GM12878 (cell line): ENCODE results near the gene BLOC1S2. TPM values are rescaled to one million over a fixed set of nuclear protein-coding genes. Genes with fewer than 3 reads are reported as not detected.

ENCODE experiments used
- ATAC-seq: fragments of 200-7000 bp; cut with Tn5 transposase; 3 replicates; pipeline ENCODE4 v1.9.1; 2020; ENCODE audit warnings: mild to moderate bottlenecking, moderate library complexity
- BruUV-seq: library from RNA; stranded (reverse); fragments of 400-500 nt; replicated peaks from 2 replicates; lab custom pipeline; 2021; lab: Mats Ljungman, UMichigan
- CTCF ChIA-PET: fragments of 300-600 bp; sonication (Branson Sonifier 250); formaldehyde crosslinking; extraction: SDS; loops from one replicate; lab custom pipeline; 2021; ENCODE audit warnings: inconsistent platforms; lab: Yijun Ruan, JAX
- POLR2A ChIA-PET: fragments of 350-600 bp; formaldehyde crosslinking; extraction: SDS; loops from one replicate; lab custom pipeline; 2021; ENCODE audit warnings: inconsistent platforms; lab: Charles Lee
- RAD21 ChIA-PET: fragments of 300-600 bp; sonication (Branson Sonifier 250); formaldehyde crosslinking; loops from one replicate; lab custom pipeline; 2023; ENCODE audit warnings: antibody characterized with exemption; ENCODE audit not compliant: unreplicated experiment; lab: Charles Lee
- SMC1A ChIA-PET: fragments of 300-600 bp; sonication (Branson Sonifier 250); formaldehyde crosslinking; loops from one replicate; lab custom pipeline; 2023; ENCODE audit not compliant: unreplicated experiment, uncharacterized antibody; lab: Charles Lee
- DNase-seq: peaks from one replicate; pipeline ENCODE4 v3.0.0-alpha.2; 2011; ENCODE audit warnings: low read depth, low spot score
- FAIRE-seq: peaks from 3 replicates; lab custom pipeline; 2011; peaks lifted over from hg19 to GRCh38; lab: Jason Lieb, UNC
- H2AFZ ChIP-seq: 2 replicates; pipeline ENCODE4 v1.6.0; 2011; ENCODE audit warnings: low read depth, low read length, control low read depth; ENCODE audit not compliant: control insufficient read depth
- H3K27ac ChIP-seq: 2 replicates; pipeline ENCODE4 v1.5.1; 2011; ENCODE audit warnings: control low read depth; ENCODE audit not compliant: control insufficient read depth, insufficient read depth
- H3K27me3 ChIP-seq, 2 experiments: replicated peaks in 1 of 2; 2 replicates each; pipeline versions ENCODE4 v1.6.0 to v1.6.1; 2011; ENCODE audit warnings: low read length in 1 of 2; ENCODE audit not compliant: control insufficient read depth in 2 of 2, insufficient read depth in 2 of 2
- H3K36me3 ChIP-seq, 2 experiments: 2 replicates each; pipeline ENCODE4 v1.5.1; 2011; ENCODE audit warnings: low read length in 1 of 2; ENCODE audit not compliant: control insufficient read depth in 2 of 2, insufficient read depth in 2 of 2
- H3K4me1 ChIP-seq: 2 replicates; pipeline ENCODE4 v1.6.1; 2011; ENCODE audit warnings: mild to moderate bottlenecking, low read length, moderate library complexity, mixed read lengths; ENCODE audit not compliant: control insufficient read depth, insufficient read depth
- H3K4me2 ChIP-seq: 2 replicates; pipeline ENCODE4 v1.6.0; 2011; ENCODE audit warnings: control low read depth; ENCODE audit not compliant: control insufficient read depth, insufficient read depth
- H3K4me3 ChIP-seq: fragments of 200-600 bp; sonication (generic); 2 replicates; pipeline ENCODE4 v1.5.1; 2016
- H3K79me2 ChIP-seq: 2 replicates; pipeline ENCODE4 v1.6.0; 2011; ENCODE audit warnings: low read length; ENCODE audit not compliant: control insufficient read depth, insufficient read depth
- H3K9ac ChIP-seq: 2 replicates; pipeline ENCODE4 v1.8.0; 2011; ENCODE audit warnings: low read length, control low read depth, mixed read lengths; ENCODE audit not compliant: control insufficient read depth, insufficient read depth
- H3K9me3 ChIP-seq: replicated peaks from 3 replicates; pipeline ENCODE4 v1.5.1; 2011; ENCODE audit warnings: mild to moderate bottlenecking, low read length; ENCODE audit not compliant: control insufficient read depth, insufficient read depth
- H4K20me1 ChIP-seq: 2 replicates; pipeline ENCODE4 v1.6.0; 2011; ENCODE audit not compliant: control insufficient read depth, insufficient read depth
- REST ChIP-seq: IDR thresholded peaks from 2 replicates; pipeline ENCODE4 v1.6.1; 2012; ENCODE audit warnings: mild to moderate bottlenecking, low read depth, low read length
- SUPT20H ChIP-seq: IDR thresholded peaks from 2 replicates; pipeline ENCODE4 v1.6.1; 2011; ENCODE audit warnings: low read depth, mild to moderate bottlenecking, low read length, moderate library complexity, borderline replicate concordance; ENCODE audit not compliant: control insufficient read depth
- WGBS: methylation state at CpG from one replicate; pipeline ENCODE4 v1.1.6; 2016; ENCODE audit warnings: low lambda C conversion rate; ENCODE audit not compliant: insufficient replicate concordance, insufficient coverage; ENCODE audit errors: missing lambda C conversion rate; 5-methylcytosine and 5-hydroxymethylcytosine counted together
- in situ Hi-C: fragments of 300-500 bp; cut with MboI; formaldehyde crosslinking; loops from 9 replicates; pipeline ENCODE4 v1.14.3; 2018; ENCODE audit warnings: mixed read lengths
- intact Hi-C: fragments of 100-400 bp; cut with micrococcal nuclease; formaldehyde crosslinking; loops from one replicate; pipeline ENCODE4 v1.14.2; 2022; ENCODE audit not compliant: unreplicated experiment
- polyA plus RNA-seq, 11 experiments: library from polyadenylated mRNA; depleted of rRNA in 4 of 11; unstranded in 6 of 11; stranded (reverse) in 5 of 11; fragments of >200 nt; fragmentation: Nextera tagmentation in 4 of 11; fragmentation: Illumina TruSeq in 1 of 11; extraction: Ambion mirVana in 4 of 11; extraction: Trizol in 1 of 11; gene quantifications; 1 replicate in 1 of 11; 2 replicates in 10 of 11; pipeline versions ENCODE4 v1.2.1 to v1.2.3, GENCODE V29; 2011 to 2016; ENCODE audit warnings: inconsistent platforms in 2 of 11, missing spikeins in 2 of 11, low read depth in 1 of 11
- total RNA-seq, 4 experiments: library from RNA; depleted of rRNA in 3 of 4; stranded (reverse); fragments of >200 nt in 3 of 4; fragmentation: Illumina TruSeq in 1 of 4; extraction: Trizol in 1 of 4; gene quantifications; 2 replicates each; pipeline versions ENCODE4 v1.2.1 to v1.2.3, GENCODE V29; 2013 to 2021

BLOC1S2 gene
- total and polyA plus RNA-seq, 10 of the 15 experiments (the other 5 are each of a cell fraction or from before 2014, with no cell fraction given): 58.6 to 164 (median 79.5) TPM

GRCh38 chr10:100325158-100325557, 38.7 kb upstream of the BLOC1S2 start:
- no peak overlapping the region for H2AFZ ChIP-seq
- SMC1A ChIA-PET: interaction anchor here (1.4 to 2.5 kb wide), 2 partner anchors 14 to 193 kb away, joined by 3 to 6 read pairs; no protein-coding TSS in a partner anchor
- no peaks in the 10 kb centered on the region for H3K79me2 ChIP-seq
- H3K4me1 ChIP-seq: peaks cover 15% of the 10 kb centered on the region
- POLR2A ChIA-PET: interaction anchor here (3.9 kb wide), 1 partner anchor 21 kb away, joined by 32 read pairs; the partner anchor contains the start of gene SCD
- H3K4me2 ChIP-seq: no peak overlapping the region
- TF ChIP-seq SUPT20H (no peak), REST (peak; percentile 84)
- RAD21 ChIA-PET: interaction anchor here (1.6 kb wide), 1 partner anchor 193 kb away, joined by 5 read pairs; no protein-coding TSS in a partner anchor
- BruUV-seq: no TSS peak
- WGBS: 51% methylated on average over 7 of the region's 7 CpGs
- H3K27ac ChIP-seq: no peak overlapping the region
- FAIRE-seq: no peak
- no peaks in the 10 kb centered on the region for H3K27me3 ChIP-seq
- no peaks in the 10 kb centered on the region for H4K20me1 ChIP-seq
- no peak for ATAC-seq
- no peak for DNase-seq
- in situ Hi-C loops: no loop called here
- H3K36me3 ChIP-seq: no peaks in the 10 kb centered on the region
- intact Hi-C loops: no loop called here
- no peak overlapping the region for H3K4me3 ChIP-seq
- no peaks in the 10 kb centered on the region for H3K9me3 ChIP-seq
- H3K9ac ChIP-seq: no peak overlapping the region
- CTCF ChIA-PET: interaction anchor here (5.8 kb wide), 1 partner anchor 15 kb away, joined by 84 read pairs; no protein-coding TSS in a partner anchor
